GM15510 (cell line): ENCODE measurements around the gene HLA-DQA1.

Experiments
- POLR2A ChIP-seq: IDR thresholded peaks from 3 replicates; pipeline ENCODE4 v1.6.1; 2011; ENCODE audit warnings: borderline replicate concordance; ENCODE audit not compliant: insufficient read length; ENCODE audit errors: extremely low read depth

The HLA-DQA1 gene

DNA sequence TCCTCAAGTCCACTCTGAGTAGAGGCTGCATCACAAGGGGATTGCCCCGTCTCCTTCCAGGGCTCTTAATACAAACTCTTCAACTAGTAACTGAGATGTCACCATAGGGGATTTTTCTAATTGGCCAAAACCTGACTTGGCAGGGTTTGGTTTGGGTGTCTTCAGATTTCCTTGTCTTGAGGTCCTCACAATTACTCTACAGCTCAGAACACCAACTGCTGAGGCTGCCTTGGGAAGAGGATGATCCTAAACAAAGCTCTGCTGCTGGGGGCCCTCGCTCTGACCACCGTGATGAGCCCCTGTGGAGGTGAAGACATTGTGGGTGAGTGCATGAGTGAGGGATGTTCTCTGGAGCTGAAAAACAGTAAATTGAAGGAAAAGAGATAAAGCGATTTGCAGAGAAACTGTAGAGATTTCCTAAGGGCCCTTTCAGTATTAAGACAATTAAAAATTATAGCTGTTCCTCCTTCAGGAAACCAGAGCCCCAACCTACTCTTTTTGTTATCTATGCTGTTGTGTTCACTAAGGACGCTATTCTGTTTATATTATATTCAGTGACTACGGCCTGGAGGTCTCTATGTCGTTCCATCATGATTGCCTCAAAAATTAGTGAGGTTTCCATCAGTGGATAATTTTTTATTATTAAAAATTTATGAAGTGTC lies at the start of gene HLA-DQA1:
Gene HLA-DQA1 (plus strand): TSS at position 188 of the 662 bp plus-strand sequence. CDS start 53 bp downstream, at position 241.
- TF ChIP-seq POLR2A, result peak; percentile 58

DNA sequence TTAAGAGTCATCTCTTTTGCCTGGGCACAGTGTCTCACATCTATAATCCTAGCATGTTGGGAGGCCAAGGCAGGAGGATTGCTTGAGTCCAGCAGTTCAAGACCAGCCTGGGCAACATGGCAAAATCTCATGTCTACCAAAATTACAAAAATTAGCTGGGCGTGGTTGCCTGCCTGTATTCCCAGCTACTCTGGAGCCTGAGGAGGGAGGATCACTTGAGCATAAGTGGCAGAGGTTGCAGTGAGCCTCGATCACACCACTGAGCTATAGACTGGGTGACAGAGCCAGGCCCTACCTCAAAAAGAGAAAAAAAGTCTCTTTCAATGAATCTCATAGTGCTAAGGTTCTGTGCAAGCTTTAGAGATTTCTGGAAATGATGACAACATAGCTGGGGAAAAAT lies 49.0 kb upstream of the HLA-DQA1 start:
- no peak for TF ChIP-seq POLR2A

DNA sequence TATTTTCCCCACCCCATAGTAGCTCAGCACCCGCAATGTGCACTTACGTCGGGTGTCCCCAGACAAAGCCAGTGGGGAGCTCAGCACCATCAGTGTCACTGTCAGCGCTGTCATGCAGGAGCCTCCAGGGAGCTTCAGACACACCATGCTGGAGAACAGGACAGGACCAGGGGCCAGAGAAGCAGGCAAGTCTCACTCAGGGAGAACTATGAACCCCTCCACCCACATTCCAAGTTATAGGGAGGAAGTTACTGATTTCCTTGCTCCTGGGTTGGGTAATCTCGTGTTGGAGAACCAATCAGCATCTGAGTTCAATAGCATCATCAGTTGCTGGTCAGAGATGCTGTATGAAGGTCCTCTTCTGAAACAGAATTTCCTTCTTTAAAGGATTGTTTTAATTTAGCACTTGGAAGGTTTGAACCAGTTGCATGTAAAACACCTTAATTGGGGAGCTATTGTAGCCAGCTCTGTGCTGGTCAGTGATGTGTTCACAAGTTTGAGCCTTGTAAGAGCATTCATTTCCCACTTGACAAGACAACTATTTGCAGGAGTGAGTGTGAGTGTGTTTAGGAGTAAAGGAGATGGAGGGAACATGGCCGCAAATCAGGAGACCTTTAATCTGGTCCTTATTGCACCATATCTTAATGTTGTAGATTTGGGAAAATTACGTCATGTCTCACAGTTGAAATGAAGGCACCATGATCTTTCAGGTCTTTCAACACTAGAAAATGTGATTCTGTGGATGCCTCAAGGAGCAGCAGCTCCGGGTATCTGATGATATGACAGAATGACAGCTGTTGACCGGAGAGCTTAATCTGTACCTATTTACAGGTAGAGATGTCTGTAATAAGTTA lies 47.4 kb upstream of the HLA-DQA1 start, which contains the start of gene HLA-DRB1:
Gene HLA-DRB1 (minus strand): TSS at position 253 of the 854 bp plus-strand sequence. CDS start 106 bp downstream, at position 147.
- peak; percentile 36 for TF ChIP-seq POLR2A

DNA sequence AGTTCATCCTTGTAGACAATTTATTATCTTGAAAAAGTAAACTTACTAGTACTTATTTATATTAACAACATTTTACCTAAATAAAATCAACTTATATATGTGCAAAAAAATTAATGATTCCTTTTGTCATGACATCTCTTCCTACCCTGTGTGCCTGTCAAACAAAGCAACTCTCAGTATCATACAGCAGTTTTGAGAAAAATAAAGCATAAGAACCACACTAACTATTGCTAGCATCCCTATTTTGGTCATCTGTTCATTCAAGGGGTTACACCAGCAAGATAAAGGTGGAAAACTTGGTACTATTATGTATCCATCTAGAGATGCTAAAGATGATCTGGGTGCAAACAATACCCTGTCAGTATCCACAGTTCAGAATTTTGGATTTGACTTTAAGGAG lies 40.2 kb upstream of the HLA-DQA1 start:
- no peak for TF ChIP-seq POLR2A

DNA sequence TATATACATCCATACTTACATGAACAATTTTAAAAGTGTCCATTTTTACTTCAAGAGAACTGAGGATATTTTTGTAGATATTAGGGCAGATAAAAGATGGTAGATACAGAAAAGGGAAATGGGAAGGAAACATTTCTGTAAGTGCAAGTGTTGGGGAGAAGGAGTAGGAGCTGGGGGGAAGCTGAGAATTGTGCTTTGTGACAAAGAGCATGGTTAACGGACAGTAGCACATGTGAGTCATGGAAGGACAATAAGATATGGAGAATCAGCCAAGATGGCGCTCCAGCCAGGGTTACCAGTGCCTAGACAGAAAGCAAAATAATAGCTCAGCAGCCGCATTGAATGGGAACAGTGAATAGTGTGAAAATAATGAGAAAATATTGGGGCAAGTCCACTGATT lies 34.8 kb upstream of the HLA-DQA1 start:
- no peak for TF ChIP-seq POLR2A

DNA sequence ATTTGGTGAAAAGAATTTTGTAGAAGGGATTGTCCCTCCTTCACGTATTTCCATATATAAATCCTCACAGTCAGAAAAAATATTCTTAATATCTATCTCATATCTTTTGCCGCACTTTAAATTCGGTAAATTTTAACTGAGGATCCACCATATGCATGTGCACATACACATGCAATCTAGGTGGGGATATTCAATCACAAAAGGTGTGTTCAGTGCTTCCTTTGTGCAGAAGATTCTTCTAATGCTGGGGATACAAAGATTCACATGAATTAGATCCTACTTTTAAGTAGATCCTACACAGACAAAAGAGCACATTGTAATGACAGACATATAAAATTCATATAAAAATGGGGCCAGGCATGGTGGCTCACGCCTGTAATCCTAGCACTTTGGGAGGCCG lies 34.0 kb upstream of the HLA-DQA1 start:
- no peak for TF ChIP-seq POLR2A

DNA sequence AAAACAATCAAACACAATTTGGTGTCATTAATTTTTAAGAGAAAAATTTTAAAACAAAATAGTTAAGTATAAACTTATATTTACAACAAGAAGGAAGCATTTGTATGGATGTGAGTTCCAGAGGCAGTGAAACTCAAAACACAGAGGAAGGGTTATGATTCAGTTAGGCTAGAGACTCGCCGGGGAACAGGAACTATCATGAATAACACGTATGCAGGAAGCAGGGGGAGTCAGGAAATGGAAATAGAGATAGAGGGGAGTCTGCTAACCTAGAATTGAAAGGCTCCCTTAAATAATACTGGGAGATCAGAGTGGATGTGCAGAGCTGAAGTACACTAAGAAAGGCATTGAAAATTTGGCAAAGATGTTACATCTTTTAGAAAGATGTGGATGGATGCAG lies 33.3 kb upstream of the HLA-DQA1 start:
- no peak for TF ChIP-seq POLR2A

DNA sequence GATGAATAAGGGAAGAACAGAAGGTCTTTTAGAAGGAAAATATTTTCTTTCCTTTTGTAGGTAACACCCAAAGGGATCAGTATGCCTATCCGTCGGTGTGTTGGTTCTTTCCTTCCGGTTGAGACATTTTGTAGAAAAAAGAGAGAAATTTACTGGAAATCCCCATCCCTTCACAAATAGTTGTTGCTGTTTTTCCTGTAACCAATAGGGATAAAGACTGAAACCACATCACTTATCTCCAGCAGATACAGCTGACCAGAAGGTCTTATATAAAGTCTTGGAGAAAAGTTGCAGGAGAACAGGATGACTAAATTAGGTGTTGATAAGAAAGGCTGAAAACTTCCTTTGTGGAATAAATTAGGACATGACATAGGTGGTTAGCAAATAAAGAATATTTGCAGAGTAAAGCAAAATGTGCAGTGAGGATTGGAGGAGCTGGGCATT lies 32.8 kb upstream of the HLA-DQA1 start:
- no peak for TF ChIP-seq POLR2A

DNA sequence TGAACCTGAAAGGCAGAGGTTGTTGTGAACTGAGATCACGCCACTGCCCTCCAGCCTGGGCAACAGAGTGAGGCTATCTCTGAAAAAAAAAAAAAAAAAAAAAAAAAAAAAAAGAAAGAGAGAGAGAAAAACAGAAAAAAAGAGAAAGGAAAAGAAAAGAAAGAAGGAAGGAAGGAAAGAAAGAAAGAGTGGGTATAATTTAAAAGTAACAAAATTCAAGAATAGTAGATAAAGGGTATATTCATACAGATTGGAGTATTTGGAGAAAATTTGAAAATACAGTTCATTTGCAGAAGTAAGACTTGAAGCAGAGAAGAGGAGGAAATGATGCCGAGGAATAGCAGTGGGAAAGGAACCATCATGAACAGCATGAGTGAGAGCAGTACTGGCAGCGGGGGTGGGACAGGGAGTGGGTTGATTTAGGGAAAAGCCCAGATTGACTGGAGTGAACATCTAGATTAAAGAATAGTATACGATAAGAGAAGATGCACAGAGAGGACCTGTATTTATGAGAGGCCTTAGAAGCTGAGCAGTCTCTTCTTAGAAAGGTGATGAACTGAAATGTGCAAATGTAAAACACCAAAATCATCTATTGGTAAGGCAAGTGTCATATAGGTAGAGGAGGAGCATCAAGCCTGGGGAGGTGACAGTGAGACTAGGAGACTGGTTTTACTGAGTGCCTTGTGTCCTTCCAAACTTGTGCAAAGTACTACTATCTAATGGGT lies 29.8 kb upstream of the HLA-DQA1 start:
- TF ChIP-seq POLR2A, result no peak

DNA sequence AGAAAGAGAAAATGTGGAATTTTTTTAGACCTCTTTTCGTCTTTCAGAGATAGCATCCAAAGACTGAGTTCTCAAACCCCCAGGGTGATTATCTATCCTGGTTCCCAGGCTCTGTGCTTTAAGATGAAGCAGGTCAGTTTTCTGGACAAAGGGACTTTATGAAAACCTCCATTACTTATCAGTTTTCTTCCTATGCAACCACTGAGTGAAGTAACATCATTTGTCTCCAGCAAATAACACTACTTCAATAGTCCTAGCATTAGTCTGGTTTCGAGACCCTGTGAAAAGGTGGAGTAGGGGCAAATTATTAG lies 29.3 kb upstream of the HLA-DQA1 start:
- no peak for TF ChIP-seq POLR2A

DNA sequence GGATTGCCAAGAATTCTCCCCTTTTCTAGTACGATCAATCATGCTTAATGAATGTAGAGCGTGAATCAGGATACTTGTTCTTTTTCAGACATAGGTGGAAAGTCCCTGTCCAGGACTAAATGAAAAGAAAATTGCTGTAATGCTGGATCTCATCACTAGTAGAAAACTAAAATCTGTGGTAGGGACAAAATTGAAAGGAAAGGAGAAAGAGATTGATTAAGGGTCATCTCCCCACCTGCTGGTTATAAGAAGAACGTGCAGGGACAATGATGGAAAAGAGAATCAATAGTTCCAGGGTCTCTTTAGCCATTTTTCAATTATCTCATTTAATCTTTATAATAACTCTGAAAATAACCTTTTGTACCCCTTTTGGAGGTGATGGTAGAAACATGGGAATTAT lies 28.8 kb upstream of the HLA-DQA1 start:
- TF ChIP-seq POLR2A, result no peak

DNA sequence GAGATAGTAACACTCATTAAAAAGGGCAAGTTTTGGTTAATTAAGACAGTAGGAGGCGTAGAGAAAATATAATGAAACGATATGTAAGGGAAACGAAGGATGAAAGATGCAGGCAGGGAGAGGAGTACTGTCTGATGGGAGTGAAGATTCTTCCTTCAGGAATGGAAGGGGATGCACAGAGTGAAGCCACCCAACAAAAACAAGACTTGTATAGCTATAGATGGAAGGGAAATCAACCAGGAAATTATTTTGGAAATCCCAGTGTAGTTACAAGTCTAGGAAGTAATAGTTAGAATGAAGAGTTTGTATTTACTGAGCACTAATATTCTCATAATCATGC lies 27.8 kb upstream of the HLA-DQA1 start:
- TF ChIP-seq POLR2A, result no peak

DNA sequence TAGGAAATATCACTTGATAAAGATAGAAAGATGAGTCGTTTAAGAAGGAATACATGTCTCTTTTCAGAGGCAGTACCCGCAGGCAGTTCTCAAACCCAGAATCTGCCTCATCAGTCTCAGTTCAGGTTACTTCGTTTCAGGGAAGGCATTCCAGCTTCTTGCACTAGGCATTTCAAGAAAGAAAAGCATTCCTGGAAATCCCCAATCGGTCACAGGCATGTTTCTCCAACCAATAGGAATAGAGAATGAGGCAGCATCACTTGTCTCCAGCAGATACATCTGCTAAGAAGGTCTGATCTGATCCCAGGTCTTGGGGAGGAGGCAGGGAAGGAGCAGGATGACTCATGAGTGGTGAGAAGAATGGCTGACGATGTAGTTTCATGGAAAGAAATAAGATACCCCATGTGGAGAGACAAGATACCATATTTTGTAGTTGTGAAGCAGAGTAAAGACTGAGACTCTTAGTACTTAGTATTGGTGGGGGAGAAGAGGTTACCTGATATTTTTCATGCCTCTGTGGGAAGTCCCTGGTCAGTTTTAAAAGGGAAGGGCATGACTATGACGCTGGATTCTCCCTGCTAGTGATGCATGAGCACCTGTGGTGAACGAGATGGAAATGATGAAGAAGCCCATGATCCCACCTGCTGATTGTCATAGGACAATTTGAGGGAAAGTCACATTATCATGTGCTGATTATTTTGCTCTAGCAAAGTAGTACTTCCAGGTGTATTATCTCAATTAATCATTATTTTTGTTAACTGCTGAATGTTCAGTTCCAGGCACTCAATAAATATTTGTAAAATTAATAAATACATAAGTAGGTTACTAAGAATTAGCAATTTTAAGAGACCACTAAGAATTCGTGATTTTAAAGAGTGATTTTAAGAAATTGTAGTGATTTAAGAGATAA lies 27.2 kb upstream of the HLA-DQA1 start:
- no peak for TF ChIP-seq POLR2A

DNA sequence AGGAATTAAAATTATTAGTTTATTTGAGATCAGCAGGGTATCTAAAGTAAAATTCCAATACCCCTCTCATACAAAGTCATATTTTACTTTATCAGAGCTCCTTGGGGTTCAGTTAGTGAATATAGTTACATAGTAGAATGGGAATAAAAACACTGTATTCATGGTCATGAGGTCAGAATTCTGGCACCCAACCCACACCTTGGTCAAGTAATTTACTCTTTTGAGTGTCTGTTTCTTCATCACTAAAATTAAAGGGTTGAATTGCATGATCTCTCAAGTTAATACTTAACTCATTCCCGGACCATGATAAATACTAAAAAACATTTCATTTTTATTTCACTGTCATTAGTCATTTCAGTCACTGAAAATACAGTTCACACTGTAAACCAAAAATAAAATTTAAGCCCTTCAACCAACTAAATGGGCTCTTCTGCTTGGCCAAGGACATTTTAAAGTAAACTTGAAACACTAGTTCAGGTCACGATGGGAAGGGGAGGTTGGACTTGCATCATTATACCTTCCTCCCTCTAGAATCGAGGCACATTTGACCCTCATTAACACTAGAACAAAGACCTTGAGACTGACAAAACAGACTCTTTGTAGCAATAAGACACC lies 26.4 kb upstream of the HLA-DQA1 start:
- no peak for TF ChIP-seq POLR2A
